ENCODE data around the gene SAPCD1. TPM values are rescaled to one million over a fixed set of nuclear protein-coding genes. Genes with fewer than 3 reads are reported as not detected.
A peak's percentile ranks its signal among the peaks of the same experiment; 100 is the strongest.
"Not testable (repeated sequence)": the region's sequence is repeated elsewhere in the genome, so short reads cannot be mapped to it uniquely, and the experiment has no call there.

Gene SAPCD1
- total RNA-seq, 1 donor from 2014 or later = not detected

DNA sequence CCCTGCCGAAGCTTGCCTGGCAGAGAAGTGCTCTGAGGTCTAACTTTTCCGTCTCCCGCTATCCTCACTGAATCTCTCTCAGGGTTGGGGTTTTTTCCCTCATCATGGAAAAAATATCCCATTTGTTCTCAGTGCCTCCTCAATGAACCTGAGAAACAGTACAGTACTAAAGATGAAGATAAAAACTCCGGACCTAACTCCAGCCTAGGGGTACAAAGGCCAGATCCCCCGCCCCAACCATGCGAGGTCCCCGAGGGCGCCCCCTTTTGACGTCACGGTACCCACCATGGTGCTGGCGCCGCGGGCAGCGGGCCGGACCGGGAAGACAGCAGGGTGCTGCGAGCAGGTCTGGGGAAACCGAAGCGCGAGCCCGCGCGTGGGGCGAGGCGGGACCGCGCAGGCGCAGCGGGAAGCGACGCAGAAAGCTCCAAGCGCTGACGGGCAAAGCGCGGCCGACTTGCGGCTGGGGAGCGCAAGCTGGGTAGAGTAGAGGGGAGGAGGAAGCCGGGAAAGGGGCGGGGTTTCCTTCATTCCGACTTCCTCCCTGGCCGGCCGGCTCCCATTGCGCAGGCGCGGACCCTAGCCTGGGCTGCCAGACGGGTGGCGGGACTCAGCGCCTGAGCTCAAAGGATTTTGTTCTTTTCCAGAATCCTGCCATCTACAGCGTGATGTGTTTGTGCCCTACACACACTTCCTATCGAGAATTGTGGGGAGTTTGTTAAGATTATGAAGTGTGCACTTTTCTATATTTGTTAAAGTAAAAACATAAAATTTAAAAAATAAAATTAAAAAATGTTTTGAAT is 44.2 kb downstream of the SAPCD1 start, which contains the start of gene LSM2:
LSM2 (minus strand) TSS at position 497 of the 803 bp plus-strand sequence; CDS start at position 288, 209 bp downstream.
- intact Hi-C loops (cut with micrococcal nuclease) = no loop called here

DNA sequence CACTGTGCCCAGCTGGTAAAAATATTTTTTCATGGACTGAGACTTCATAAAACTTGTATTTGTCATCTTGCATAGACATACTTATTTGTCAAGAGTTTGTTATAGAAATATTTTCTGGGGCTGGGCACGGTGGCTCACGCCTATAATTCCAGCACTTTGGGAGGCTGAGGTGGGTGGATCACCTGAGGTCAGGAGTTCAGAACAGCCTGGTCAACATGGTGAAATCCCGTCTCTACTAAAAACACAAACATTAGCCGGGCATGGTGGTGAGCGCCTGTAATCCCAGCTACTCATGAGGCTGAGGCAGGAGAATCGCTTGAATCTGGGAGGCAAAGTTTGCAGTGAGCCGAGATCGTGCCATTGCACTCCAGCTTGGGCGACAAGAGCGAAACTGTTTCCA is 46.1 kb downstream of the SAPCD1 start:
- H3K4me3 ChIP-seq; DNase-seq; H3K36me3 ChIP-seq; intact Hi-C loops (cut with micrococcal nuclease); H3K27ac ChIP-seq (replicated peaks); H3K27me3 ChIP-seq (ENCODE audit: low read depth); H3K9me3 ChIP-seq (replicated peaks): not testable (repeated sequence)
- H3K4me1 ChIP-seq = peaks cover 26% of the 10 kb centered on the region

More for the DNA sequence above, 44.2 kb downstream of the SAPCD1 start, which contains the start of gene LSM2:
- peak within 1 kb of the TSS; percentile 94 for H3K27ac ChIP-seq (replicated peaks)
- H3K36me3 ChIP-seq = peaks cover 9% of the 10 kb centered on the region
- peak within 1 kb of the TSS; percentile 79 for H3K4me3 ChIP-seq
- peak; percentile 98 for DNase-seq
- H3K27me3 ChIP-seq (ENCODE audit: low read depth) = no peaks in the 10 kb centered on the region
- H3K4me1 ChIP-seq = peaks cover 20% of the 10 kb centered on the region
- TF ChIP-seq, protein P1, sequence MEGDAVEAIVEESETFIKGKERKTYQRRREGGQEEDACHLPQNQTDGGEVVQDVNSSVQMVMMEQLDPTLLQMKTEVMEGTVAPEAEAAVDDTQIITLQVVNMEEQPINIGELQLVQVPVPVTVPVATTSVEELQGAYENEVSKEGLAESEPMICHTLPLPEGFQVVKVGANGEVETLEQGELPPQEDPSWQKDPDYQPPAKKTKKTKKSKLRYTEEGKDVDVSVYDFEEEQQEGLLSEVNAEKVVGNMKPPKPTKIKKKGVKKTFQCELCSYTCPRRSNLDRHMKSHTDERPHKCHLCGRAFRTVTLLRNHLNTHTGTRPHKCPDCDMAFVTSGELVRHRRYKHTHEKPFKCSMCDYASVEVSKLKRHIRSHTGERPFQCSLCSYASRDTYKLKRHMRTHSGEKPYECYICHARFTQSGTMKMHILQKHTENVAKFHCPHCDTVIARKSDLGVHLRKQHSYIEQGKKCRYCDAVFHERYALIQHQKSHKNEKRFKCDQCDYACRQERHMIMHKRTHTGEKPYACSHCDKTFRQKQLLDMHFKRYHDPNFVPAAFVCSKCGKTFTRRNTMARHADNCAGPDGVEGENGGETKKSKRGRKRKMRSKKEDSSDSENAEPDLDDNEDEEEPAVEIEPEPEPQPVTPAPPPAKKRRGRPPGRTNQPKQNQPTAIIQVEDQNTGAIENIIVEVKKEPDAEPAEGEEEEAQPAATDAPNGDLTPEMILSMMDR (IDR thresholded peaks at IDR 0.05; ENCODE audit: borderline replicate concordance) = peak; percentile 30
- no peaks in the 10 kb centered on the region for H3K9me3 ChIP-seq (replicated peaks)

DNA sequence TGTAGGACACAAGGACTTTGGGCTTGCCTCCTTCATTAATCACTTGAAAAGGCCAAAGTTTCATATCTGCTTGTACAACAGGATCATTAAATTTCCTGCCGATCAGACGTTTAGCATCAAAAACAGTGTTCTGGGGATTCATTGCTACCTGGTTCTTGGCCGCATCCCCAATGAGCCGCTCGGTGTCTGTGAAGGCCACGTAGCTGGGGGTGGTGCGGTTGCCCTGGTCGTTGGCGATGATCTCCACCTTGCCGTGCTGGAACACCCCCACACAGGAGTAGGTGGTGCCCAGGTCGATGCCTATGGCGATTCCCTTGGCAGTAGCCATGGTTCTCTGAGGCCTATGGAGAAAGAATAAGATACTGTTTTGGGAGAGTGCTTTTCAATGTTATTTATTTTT is 49.2 kb downstream of the SAPCD1 start:
- peaks cover 18% of the 10 kb centered on the region for H3K4me1 ChIP-seq
- H3K9me3 ChIP-seq (replicated peaks) = no peaks in the 10 kb centered on the region
- H3K4me3 ChIP-seq = no peak overlapping the region
- no peak for DNase-seq
- TF ChIP-seq, protein P1 (IDR thresholded peaks at IDR 0.05; ENCODE audit: borderline replicate concordance) = no peak
- H3K36me3 ChIP-seq = no peaks in the 10 kb centered on the region
- no peaks in the 10 kb centered on the region for H3K27me3 ChIP-seq (ENCODE audit: low read depth)
- intact Hi-C loops (cut with micrococcal nuclease) = no loop called here
- H3K27ac ChIP-seq (replicated peaks) = no peak overlapping the region

DNA sequence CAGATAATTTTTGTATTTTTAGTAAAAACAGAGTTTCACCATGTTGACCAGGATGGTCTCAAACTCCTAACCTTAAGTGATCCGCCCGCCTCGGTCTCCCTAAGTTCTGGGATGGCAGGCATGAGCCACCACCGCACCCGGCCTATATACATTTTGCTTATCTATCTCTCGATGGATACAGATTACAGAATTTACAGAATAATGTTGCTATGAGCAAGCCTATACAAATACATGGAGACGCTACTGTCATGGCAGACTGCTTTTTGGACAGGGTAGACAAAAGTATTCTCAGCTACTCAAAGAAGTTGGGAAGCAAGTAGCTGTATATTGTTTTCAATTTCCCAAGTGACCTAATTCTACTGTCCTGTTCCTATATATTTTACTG is 51.0 kb downstream of the SAPCD1 start:
- TF ChIP-seq, protein P1 (IDR thresholded peaks at IDR 0.05; ENCODE audit: borderline replicate concordance) = no peak
- H3K4me3 ChIP-seq = peak overlapping the region; percentile 75
- DNase-seq = no peak

More for the DNA sequence above, 51.0 kb downstream of the SAPCD1 start:
- Histone ChIP-seq H3K4me1 (peaks cover 24% of the 10 kb centered on the region), H3K27me3 (ENCODE audit: low read depth) (no peaks in the 10 kb centered on the region), H3K36me3 (no peaks in the 10 kb centered on the region), H3K27ac (replicated peaks) (peak overlapping the region; percentile 100), H3K9me3 (replicated peaks) (no peaks in the 10 kb centered on the region)
- intact Hi-C loops (cut with micrococcal nuclease) = no loop called here

Other genes starting within 250 kb of the SAPCD1 start
- gene MCCD1, start 233.7 kb upstream of the SAPCD1 start, total RNA-seq = not detected
- gene DDX39B, start 220.7 kb upstream of the SAPCD1 start, total RNA-seq = 179 TPM
- gene ATP6V1G2, start 216.0 kb upstream of the SAPCD1 start, total RNA-seq = 1.6 TPM
- gene NFKBIL1, start 215.0 kb upstream of the SAPCD1 start, total RNA-seq = 11.5 TPM
- gene LTA, start 190.4 kb upstream of the SAPCD1 start, total RNA-seq = not detected
- gene TNF, start 187.1 kb upstream of the SAPCD1 start, total RNA-seq = 0.47 TPM
- 0.25 TPM for gene LTB, start 180.2 kb upstream of the SAPCD1 start, total RNA-seq
- gene LST1, start 176.4 kb upstream of the SAPCD1 start, total RNA-seq = 6.5 TPM
- gene NCR3, start 169.7 kb upstream of the SAPCD1 start, total RNA-seq = not detected
- gene AIF1, start 147.4 kb upstream of the SAPCD1 start, total RNA-seq = 15.2 TPM
- 82.4 TPM for gene PRRC2A, start 141.9 kb upstream of the SAPCD1 start, total RNA-seq
- gene BAG6, start 110.0 kb upstream of the SAPCD1 start, total RNA-seq = 260 TPM
- gene APOM, start 106.8 kb upstream of the SAPCD1 start, total RNA-seq = 2.4 TPM
- gene C6orf47, start 101.9 kb upstream of the SAPCD1 start, total RNA-seq = 16.9 TPM
- gene GPANK1, start 97.7 kb upstream of the SAPCD1 start, total RNA-seq = 19.2 TPM
- 105 TPM for gene CSNK2B, start 96.6 kb upstream of the SAPCD1 start, total RNA-seq
- 4.4 TPM for gene LY6G5B, start 92.7 kb upstream of the SAPCD1 start, total RNA-seq
- 1.5 TPM for gene LY6G5C, start 81.6 kb upstream of the SAPCD1 start, total RNA-seq
- 29.6 TPM for gene ABHD16A, start 59.3 kb upstream of the SAPCD1 start, total RNA-seq
- gene LY6G6F, start 55.8 kb upstream of the SAPCD1 start, total RNA-seq = not detected
- gene LY6G6D, start 47.3 kb upstream of the SAPCD1 start, total RNA-seq = not detected
- not detected for gene LY6G6C, start 40.9 kb upstream of the SAPCD1 start, total RNA-seq
- 0.19 TPM for gene MPIG6B, start 39.3 kb upstream of the SAPCD1 start, total RNA-seq
- 36.1 TPM for gene DDAH2, start 33.4 kb upstream of the SAPCD1 start, total RNA-seq
- gene CLIC1, start 26.1 kb upstream of the SAPCD1 start, total RNA-seq = 78.0 TPM
- 1.3 TPM for gene MSH5, start 22.7 kb upstream of the SAPCD1 start, total RNA-seq
- gene VWA7, start 14.7 kb downstream of the SAPCD1 start, total RNA-seq = 14.7 TPM
- 20.0 TPM for gene VARS1, start 33.1 kb downstream of the SAPCD1 start, total RNA-seq
- 19.4 TPM for gene LSM2, start 44.3 kb downstream of the SAPCD1 start, total RNA-seq
- gene HSPA1L, start 52.6 kb downstream of the SAPCD1 start, total RNA-seq = 2.2 TPM
- gene HSPA1A, start 52.9 kb downstream of the SAPCD1 start, total RNA-seq = 271 TPM
- gene HSPA1B, start 65.1 kb downstream of the SAPCD1 start, total RNA-seq = 184 TPM
- 26.0 TPM for gene NEU1, start 100.2 kb downstream of the SAPCD1 start, total RNA-seq
- 0.08 TPM for gene SLC44A4, start 116.3 kb downstream of the SAPCD1 start, total RNA-seq
- 15.6 TPM for gene EHMT2, start 135.0 kb downstream of the SAPCD1 start, total RNA-seq
- gene ZBTB12, start 139.4 kb downstream of the SAPCD1 start, total RNA-seq = 3.5 TPM
- gene C2, start 165.1 kb downstream of the SAPCD1 start, total RNA-seq = 9.7 TPM
- 3.7 TPM for gene CFB, start 183.4 kb downstream of the SAPCD1 start, total RNA-seq
- 39.3 TPM for gene NELFE, start 196.3 kb downstream of the SAPCD1 start, total RNA-seq
- 32.9 TPM for gene SKIC2, start 196.5 kb downstream of the SAPCD1 start, total RNA-seq
- 11.2 TPM for gene DXO, start 209.5 kb downstream of the SAPCD1 start, total RNA-seq
- 76.2 TPM for gene C4A, start 219.4 kb downstream of the SAPCD1 start, total RNA-seq